Colonic mucosa (tissue), 4 donors: Measurements from ENCODE around the gene C1orf167. TPM values are rescaled to one million over a fixed set of nuclear protein-coding genes. Genes with fewer than 3 reads are reported as not detected.

ENCODE experiments used
- DNase-seq: peaks from one replicate; pipeline ENCODE4 v3.0.0-alpha.2; 2020
- H3K27ac ChIP-seq: fragments of 200-600 bp; one replicate; pipeline ENCODE4 v1.8.0; 2021
- H3K27me3 ChIP-seq: fragments of 200-600 bp; one replicate; pipeline ENCODE4 v1.8.0; 2021
- H3K36me3 ChIP-seq: fragments of 200-600 bp; one replicate; pipeline ENCODE4 v1.8.0; 2021
- H3K4me1 ChIP-seq: fragments of 200-600 bp; one replicate; pipeline ENCODE4 v1.8.0; 2021; ENCODE audit warnings: mild to moderate bottlenecking
- H3K4me3 ChIP-seq: fragments of 200-600 bp; one replicate; pipeline ENCODE4 v1.8.0; 2021
- H3K9ac ChIP-seq, 2 donors: one replicate each; pipeline ENCODE4 v1.7.0; 2013; ENCODE audit warnings: control low read depth in 2 of 2, low read depth in 2 of 2, low read length in 2 of 2
- H3K9me3 ChIP-seq: fragments of 200-600 bp; one replicate; pipeline ENCODE4 v1.8.0; 2021
- intact Hi-C: fragments of 100-400 bp; cut with DNase I; formaldehyde crosslinking; loops from one replicate; pipeline ENCODE4 v1.14.1; 2022
- total RNA-seq, 2 donors: library from RNA; stranded (reverse); fragmentation: NEBNext Ultra II Directional in 1 of 2; extraction: Animal tissue kit (Norgen Biotek cat#: 25700) in 1 of 2; gene quantifications; one replicate each; pipeline ENCODE4 v1.2.1, GENCODE V29; 2021
- TF ChIP-seq, protein P1 (sequence below): fragments of 200-600 bp; IDR thresholded peaks from one replicate; pipeline ENCODE4 v1.8.0; 2022; ENCODE audit warnings: antibody characterized with exemption, mild to moderate bottlenecking
- donor health status: healthy.
- donor health status: DM: no; HTN: no; CAD: no.
- donor health status: DM: no; HTN: no; CAD: no.

Gene C1orf167
- total RNA-seq, 2 donors from 2014 or later: not detected

DNA sequence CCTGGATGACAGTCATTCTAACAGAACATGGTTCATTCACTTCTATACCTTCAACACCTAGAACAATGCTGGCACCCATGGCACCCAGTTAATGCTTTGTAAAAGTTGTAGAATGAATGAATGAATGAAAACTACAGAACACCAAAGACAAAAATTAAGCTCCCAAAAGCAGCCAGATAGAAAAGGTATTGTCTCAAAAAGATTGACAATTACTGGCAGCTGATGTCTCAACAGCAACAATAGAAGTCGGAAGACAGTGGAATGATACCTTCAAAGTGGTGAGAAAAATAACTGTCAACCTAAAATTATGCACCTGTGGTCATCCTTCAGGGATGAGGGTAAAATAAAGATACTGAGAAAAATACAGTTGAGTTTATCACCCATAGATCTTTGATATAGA is 4.9 kb upstream of the C1orf167 start:
- H3K4me1 ChIP-seq: no peaks in the 10 kb centered on the region
- H3K36me3 ChIP-seq: no peaks in the 10 kb centered on the region
- no peaks in the 10 kb centered on the region for H3K9me3 ChIP-seq
- intact Hi-C loops: no loop called here
- H3K27me3 ChIP-seq: no peaks in the 10 kb centered on the region
- TF ChIP-seq, protein P1, sequence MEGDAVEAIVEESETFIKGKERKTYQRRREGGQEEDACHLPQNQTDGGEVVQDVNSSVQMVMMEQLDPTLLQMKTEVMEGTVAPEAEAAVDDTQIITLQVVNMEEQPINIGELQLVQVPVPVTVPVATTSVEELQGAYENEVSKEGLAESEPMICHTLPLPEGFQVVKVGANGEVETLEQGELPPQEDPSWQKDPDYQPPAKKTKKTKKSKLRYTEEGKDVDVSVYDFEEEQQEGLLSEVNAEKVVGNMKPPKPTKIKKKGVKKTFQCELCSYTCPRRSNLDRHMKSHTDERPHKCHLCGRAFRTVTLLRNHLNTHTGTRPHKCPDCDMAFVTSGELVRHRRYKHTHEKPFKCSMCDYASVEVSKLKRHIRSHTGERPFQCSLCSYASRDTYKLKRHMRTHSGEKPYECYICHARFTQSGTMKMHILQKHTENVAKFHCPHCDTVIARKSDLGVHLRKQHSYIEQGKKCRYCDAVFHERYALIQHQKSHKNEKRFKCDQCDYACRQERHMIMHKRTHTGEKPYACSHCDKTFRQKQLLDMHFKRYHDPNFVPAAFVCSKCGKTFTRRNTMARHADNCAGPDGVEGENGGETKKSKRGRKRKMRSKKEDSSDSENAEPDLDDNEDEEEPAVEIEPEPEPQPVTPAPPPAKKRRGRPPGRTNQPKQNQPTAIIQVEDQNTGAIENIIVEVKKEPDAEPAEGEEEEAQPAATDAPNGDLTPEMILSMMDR: no peak
- H3K27ac ChIP-seq: no peak overlapping the region
- H3K9ac ChIP-seq: no peak overlapping the region
- H3K4me3 ChIP-seq: no peak overlapping the region
- DNase-seq: no peak

DNA sequence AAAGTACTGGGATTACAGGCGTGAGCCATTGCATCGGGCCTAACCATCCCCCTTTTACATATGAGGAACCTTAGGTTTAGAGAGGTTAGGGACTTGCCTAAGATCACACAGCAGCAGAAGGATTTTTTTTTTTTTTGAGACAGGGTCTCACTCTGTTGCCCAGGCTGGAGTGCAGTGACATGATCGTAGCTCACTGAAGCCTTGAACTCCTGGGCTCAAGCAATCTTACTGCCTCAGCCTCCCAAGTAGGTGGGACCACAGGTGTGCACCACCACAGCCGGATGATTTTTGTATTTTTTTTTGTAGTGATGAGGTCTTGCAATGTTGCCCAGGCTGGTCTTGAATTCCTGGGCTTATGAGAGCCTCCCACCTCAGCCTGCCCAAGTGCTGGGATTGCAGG is 2.2 kb upstream of the C1orf167 start:
- intact Hi-C loops: no loop called here
- H3K4me1 ChIP-seq: no peaks in the 10 kb centered on the region
- TF ChIP-seq, protein P1: no peak

DNA sequence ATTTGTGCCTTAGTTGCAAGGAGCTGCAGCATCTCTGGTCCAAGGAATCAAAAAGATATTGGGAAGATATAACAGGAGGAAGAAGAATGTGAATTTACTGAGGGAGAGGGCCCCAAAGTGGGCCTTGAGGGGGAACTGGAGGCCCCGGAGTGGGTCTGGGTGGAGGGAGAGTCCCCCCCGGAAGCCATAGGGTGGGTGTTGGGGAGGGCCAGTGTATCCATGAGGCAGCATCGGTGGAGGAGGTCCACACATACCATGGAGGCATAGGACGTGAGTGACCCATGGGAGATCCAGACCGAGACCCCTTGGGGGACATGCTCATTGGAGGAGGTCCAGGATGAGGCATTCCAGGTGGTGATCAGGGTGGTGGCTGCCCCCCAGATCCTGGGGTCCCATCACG is 708 bp upstream of the C1orf167 start:
- DNase-seq: no peak
- TF ChIP-seq, protein P1: no peak
- Histone ChIP-seq H3K4me3 (no peak overlapping the region), H3K27me3 (no peaks in the 10 kb centered on the region), H3K27ac (no peak overlapping the region), H3K4me1 (no peaks in the 10 kb centered on the region), H3K9ac (no peak overlapping the region), H3K36me3 (no peaks in the 10 kb centered on the region), H3K9me3 (no peaks in the 10 kb centered on the region)
- intact Hi-C loops: no loop called here

More for the DNA sequence above, 2.2 kb upstream of the C1orf167 start:
- Histone ChIP-seq H3K9ac (no peak overlapping the region), H3K27ac (no peak overlapping the region), H3K4me3 (no peak overlapping the region), H3K9me3 (no peaks in the 10 kb centered on the region), H3K27me3 (no peaks in the 10 kb centered on the region), H3K36me3 (no peaks in the 10 kb centered on the region)
- DNase-seq: no peak

DNA sequence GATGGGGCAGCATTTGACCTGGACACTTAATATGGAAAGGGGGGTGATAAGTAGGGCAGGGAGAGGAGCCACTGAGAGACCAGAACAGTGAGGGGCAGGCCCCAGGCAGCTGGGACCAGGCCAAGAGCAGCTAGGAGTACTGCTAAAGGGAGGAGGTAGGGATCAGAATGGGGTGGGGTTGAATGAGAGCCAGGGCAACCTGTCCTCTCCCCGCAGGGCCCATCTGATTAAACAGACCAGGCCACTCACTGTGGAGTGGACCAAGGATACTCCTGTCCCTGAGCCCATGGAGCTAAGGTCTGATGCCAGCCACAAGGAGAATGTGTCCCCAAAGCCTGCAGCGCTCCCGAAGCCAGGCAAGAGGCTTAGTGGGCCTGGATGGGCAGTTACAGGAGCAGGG is 2.1 kb downstream of the C1orf167 start:
- Histone ChIP-seq H3K9ac (no peak overlapping the region), H3K4me1 (no peaks in the 10 kb centered on the region), H3K4me3 (no peak overlapping the region), H3K27me3 (no peaks in the 10 kb centered on the region), H3K36me3 (no peaks in the 10 kb centered on the region), H3K27ac (no peak overlapping the region), H3K9me3 (no peaks in the 10 kb centered on the region)
- no peak for DNase-seq
- intact Hi-C loops: no loop called here
- TF ChIP-seq, protein P1: no peak

DNA sequence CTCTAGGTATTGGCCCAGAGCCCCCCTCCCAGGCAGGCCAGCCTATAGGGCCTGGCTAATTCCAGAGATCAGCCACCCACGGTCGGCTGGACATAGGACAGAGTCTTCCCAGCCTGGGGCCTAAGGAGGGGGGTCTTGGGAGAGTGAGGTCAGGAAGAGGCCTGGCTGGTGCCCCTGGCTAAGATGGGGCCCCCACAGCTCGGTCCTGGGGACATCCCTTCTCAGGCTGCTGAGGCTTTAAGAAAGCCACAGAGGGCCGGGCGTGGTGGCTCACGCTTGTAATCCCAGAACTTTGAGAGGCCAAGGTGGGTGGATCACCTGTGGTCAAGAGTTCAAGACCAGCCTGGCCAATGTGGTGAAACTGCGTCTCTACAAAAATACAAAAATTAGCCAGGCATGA is 2.5 kb downstream of the C1orf167 start:
- DNase-seq: no peak
- H3K9ac ChIP-seq: no peak overlapping the region
- H3K4me1 ChIP-seq: no peaks in the 10 kb centered on the region
- no peak overlapping the region for H3K4me3 ChIP-seq
- intact Hi-C loops: no loop called here
- TF ChIP-seq, protein P1: no peak
- H3K27me3 ChIP-seq: no peaks in the 10 kb centered on the region
- no peaks in the 10 kb centered on the region for H3K9me3 ChIP-seq
- no peaks in the 10 kb centered on the region for H3K36me3 ChIP-seq
- no peak overlapping the region for H3K27ac ChIP-seq
